Astrocyte of the spinal cord (primary cell): ENCODE results near the gene PDAP1.

Experiments used
- DNase-seq: peaks from one replicate; pipeline ENCODE4 v3.0.0; 2011; ENCODE audit warnings: low read depth, low spot score
- H3K4me3 ChIP-seq: 2 replicates; pipeline ENCODE4 v1.5.1; 2011; ENCODE audit warnings: low read depth, mild to moderate bottlenecking, low read length, moderate library complexity
- in situ Hi-C: cut with HindIII; loops from 2 replicates; pipeline ENCODE4 v1.10.0; 2017; ENCODE audit warnings: low sequenced_read_pairs
- TF ChIP-seq, protein P1 (sequence below): IDR thresholded peaks from 2 replicates; pipeline ENCODE4 v1.5.1; 2012; ENCODE audit warnings: low read depth, mild to moderate bottlenecking, low read length, inconsistent platforms

The PDAP1 gene

DNA sequence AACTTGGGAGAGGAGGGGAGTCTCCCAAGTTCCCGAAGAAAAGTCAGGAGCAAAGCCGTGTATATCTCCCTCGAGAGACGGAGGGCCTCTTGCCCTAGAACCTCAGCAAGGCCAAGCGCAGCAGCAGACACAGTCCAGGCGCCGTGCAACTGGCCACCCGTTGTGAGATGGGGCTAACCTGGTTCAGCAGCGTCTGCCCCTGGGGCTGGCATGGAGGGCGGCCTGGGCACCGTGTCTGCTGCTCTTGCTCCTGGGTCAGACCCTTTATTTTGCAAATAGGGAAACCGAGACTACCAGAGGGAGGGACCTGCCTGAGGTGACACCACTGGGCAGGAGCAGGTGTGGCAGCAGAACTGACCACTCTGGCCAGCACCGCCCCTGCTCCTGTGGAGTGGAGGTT lies 44.1 kb upstream of the PDAP1 start:
- TF ChIP-seq, protein P1, sequence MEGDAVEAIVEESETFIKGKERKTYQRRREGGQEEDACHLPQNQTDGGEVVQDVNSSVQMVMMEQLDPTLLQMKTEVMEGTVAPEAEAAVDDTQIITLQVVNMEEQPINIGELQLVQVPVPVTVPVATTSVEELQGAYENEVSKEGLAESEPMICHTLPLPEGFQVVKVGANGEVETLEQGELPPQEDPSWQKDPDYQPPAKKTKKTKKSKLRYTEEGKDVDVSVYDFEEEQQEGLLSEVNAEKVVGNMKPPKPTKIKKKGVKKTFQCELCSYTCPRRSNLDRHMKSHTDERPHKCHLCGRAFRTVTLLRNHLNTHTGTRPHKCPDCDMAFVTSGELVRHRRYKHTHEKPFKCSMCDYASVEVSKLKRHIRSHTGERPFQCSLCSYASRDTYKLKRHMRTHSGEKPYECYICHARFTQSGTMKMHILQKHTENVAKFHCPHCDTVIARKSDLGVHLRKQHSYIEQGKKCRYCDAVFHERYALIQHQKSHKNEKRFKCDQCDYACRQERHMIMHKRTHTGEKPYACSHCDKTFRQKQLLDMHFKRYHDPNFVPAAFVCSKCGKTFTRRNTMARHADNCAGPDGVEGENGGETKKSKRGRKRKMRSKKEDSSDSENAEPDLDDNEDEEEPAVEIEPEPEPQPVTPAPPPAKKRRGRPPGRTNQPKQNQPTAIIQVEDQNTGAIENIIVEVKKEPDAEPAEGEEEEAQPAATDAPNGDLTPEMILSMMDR = no peak
- in situ Hi-C loops = no loop called here
- DNase-seq = no peak
- no peak overlapping the region for H3K4me3 ChIP-seq

DNA sequence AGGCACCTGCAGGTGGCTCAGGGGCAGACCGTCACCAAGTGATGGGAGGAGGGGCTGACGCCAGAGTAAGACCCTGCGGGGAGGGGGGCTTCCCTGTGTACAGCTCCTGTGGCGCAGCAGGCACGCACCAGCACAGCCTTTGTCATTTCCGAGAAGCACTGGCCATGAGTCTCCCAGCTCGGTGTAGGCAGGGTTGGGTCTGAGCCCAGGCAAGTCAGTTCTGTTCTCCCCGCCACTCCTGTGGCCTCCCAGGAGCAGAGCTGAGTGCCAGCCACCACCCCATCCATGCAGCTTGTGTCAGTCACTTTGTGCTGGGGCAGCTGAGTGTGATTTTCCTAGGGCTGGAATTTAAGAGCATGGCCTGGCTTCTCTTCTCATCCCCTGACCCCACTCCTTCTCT lies 43.5 kb upstream of the PDAP1 start:
- in situ Hi-C loops = no loop called here
- no peak overlapping the region for H3K4me3 ChIP-seq
- TF ChIP-seq, protein P1 = no peak
- no peak for DNase-seq

DNA sequence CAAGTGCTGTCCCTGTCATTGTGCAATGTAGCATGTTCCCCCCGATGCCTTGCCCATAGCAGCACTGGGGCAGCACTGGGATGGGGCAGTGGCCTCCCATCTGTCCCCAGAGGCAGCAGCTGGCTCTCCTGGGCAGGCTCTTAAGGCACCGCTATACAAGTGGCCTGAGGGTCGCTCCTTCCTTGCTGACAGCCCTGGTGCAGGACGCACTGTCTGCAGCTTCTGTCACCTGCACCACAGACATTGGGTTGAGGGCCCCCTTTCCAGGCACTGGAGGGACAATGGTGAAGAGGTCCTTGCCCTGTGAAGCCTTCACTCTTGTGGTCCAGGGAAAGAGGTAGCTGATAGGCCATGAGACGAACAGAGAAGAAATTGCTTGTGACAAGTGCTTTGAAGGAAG lies 40.9 kb upstream of the PDAP1 start:
- in situ Hi-C loops = no loop called here
- no peak for DNase-seq
- TF ChIP-seq, protein P1 = no peak
- no peak overlapping the region for H3K4me3 ChIP-seq

DNA sequence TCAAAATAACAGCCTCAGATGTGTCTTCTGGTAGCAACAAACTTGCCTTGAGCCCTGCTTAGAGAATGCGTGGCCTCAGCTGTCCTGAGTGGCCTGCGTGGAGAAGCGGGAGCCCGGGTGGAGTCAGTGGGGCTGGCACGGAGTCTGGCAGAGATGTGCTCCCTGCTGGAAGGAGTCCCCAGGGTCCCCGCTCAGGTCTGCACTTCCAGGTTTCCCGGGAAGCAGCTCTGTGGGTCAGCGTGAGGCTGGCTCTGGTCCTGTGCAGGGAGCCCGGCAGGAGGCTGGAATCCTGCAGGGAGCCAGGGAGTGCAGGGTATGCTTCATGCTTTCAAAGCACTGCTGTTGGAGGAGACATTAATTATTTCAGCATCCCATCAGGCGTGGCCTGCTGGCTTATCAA lies 40.5 kb upstream of the PDAP1 start:
- no peak overlapping the region for H3K4me3 ChIP-seq
- TF ChIP-seq, protein P1 = no peak
- DNase-seq = no peak
- in situ Hi-C loops = no loop called here

DNA sequence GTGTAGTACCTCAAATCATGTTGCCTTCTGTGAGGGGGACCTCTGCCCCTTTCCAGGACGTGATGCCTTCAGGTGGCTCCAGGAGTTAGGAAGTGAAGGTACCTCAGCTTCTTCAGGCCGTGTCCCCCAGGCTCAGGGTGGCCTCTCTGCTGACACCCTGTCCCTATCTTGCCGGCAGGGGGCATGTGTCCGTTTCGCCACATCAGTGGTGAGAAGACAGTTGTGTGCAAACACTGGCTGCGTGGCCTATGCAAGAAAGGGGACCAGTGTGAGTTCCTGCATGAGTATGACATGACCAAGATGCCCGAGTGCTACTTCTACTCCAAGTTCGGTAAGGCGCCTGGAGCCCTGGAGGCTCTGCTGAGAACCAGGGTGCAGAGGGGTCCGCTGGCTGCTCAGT lies 39.5 kb upstream of the PDAP1 start:
- in situ Hi-C loops = no loop called here
- DNase-seq = no peak
- H3K4me3 ChIP-seq = no peak overlapping the region
- TF ChIP-seq, protein P1 = no peak

DNA sequence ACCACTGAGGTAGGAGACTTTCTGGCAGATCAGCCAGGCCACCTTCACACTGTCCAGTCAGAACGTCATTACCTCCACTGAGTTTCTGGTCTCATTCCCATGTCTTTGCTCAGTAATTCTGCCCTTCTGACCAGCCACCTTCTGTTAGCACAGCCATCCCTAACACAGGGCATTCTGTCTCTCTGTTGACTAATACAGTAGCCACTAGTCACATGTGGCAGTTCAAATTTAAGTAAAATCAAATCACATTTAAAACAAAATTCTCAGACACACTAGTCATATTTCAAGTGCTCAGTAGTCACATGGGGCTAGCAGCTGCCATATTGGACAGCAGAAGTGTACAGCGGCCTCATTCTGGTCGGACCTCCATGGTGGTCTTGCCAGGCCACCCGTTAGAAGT lies 37.7 kb upstream of the PDAP1 start:
- no peak overlapping the region for H3K4me3 ChIP-seq
- no peak for DNase-seq
- TF ChIP-seq, protein P1 = no peak
- in situ Hi-C loops = no loop called here

DNA sequence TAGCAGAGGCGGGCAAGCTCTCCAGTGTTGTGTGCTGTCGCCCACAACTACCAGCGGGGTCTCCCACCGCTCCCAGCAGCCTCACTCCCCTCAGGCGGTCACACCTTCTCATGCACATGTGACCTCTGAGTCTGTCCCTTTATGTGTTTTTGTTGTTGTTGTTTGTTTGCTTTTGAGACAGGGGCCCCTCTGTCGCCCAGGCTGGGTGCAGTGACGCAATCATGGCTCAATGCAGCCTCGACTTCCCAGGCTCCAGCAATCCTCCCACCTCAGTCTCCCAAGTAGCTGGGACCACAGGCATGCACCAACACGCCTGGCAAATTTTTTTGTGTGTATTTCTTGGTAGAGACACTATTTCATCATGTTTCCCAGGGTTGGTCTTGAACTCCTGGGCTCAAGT lies 31.8 kb upstream of the PDAP1 start:
- TF ChIP-seq, protein P1 = no peak
- in situ Hi-C loops = no loop called here
- DNase-seq = peak; percentile 1
- peak overlapping the region; percentile 96 for H3K4me3 ChIP-seq
